Activated CD4-positive, CD25-positive, alpha-beta regulatory T cell treated with anti-CD3 and anti-CD28 coated beads, Interleukin-2, amount 50 U/mL, for 16 hours (primary cell): Measurements from ENCODE around the gene EVA1C.
"Not testable (repeated sequence)": the region's sequence is repeated elsewhere in the genome, so short reads cannot be mapped to it uniquely, and the experiment has no call there.

Source experiments
- DNase-seq: peaks from one replicate; pipeline ENCODE4 v3.0.0-alpha.2; 2020; ENCODE audit warnings: low read depth, low spot score

EVA1C gene

DNA sequence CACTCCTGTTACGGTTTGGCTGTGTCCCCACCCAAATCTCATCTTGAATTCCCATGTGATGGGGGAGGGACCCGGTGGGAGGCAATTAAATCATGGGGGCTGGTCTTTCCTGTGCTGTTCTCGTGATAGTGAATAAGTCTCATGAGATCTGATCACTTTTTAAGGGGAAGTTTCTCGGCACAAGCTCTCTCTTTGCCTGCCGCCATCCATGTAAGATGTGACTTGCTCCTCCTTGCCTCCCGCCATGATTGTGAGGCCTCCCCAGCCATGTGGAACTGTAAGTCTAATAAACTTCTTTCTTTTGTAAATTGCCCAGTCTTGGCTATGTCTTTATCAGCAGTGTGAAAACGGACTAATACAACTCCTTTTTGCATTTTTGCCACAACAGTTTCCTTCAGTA is 118.3 kb downstream of the EVA1C start:
- DNase-seq = not testable (repeated sequence)

DNA sequence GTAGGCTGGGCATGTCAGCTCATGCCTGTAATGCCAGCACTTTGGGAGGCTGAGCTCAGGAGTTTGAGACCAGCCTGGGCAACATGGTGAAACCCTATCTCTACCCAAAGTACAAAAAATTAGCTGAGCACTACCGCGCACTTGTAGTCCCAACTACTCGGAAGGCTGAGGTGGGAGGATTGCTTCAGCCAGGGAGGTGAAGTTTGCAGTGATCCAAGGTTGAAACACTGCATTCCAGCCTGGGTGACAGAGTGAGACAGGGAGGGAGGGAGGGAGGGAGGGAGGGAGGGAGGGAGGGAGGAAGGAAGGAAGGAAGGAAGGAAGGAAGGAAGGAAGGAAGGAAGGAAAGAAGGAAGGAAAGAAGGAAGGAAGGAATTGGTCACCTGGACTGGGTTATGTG is 119.1 kb downstream of the EVA1C start:
- DNase-seq = not testable (repeated sequence)

DNA sequence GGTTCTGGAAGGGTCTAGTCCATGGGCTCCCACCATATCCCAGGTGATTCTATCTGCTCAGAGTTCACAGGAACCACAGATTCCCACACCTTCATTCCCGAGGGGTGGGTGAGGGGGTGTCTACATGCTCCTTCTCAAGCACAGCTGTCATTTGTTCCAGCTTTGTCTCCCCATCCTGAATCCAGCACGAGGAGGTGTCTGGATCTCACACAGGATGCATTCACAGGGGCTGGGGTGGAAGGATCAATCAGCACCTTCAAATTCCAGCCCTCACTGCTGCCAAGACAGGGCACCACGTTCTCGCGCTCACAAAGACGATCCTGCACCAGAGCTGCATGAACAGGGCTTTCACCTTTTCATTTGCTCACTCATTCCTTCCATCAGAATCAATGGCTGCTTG is 120.1 kb downstream of the EVA1C start:
- DNase-seq = no peak

DNA sequence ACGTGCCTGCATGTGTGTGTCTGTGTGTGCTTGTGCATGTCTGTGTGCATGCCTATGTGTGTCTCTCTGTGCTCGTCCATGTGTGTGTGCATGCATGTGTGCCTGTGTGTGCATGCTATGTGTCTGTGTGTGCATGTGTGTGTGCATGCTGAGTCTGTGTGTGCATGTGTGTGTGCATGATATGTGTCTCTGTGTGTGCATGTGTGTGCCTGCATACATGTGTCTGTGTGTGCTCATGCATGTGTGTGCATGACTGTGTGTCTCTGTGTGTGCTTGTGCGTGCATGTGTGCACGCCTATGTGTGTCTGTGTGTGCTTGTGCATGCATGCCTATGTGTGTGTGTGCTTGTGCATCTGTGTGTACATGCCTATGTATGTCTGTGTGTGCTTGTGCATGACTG is 120.5 kb downstream of the EVA1C start:
- no peak for DNase-seq

DNA sequence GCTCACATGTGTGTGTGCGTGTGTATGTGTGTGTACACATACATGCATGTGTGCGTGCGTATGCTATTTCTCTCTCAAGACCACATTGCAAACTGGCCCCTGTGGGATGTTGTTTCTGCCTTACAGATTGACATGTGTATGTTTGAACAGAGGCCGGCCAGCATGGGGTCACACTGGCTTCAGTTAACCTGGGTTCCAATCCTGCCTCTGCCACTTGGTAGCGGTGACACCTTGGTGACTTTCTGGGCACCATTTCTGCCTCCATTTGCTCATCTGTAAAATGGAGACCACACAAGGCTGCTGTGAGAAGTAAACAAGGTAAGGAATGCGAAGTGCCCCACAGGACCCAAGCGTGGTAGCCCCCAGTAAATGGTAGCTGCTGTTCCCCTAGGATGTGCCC is 121.1 kb downstream of the EVA1C start:
- DNase-seq = no peak

DNA sequence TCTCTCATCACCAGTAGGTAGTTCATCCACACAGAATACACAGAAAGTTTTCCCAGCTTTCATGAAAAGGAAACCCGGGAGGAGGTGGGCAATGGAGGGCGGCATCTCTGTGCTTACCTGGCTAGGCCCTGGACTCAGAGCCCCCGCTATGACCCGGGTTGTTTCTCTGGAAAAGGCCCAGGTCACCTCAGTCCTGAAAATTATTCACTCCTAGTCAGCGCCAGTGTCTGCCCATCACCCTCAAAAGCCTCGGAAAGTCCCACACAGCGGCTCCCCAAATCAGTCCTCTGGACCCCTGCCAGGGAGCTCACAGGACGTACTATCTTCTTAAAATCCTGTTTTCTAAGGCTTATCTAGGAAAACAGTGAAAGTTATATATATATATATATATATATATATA is 121.6 kb downstream of the EVA1C start:
- DNase-seq = no peak

DNA sequence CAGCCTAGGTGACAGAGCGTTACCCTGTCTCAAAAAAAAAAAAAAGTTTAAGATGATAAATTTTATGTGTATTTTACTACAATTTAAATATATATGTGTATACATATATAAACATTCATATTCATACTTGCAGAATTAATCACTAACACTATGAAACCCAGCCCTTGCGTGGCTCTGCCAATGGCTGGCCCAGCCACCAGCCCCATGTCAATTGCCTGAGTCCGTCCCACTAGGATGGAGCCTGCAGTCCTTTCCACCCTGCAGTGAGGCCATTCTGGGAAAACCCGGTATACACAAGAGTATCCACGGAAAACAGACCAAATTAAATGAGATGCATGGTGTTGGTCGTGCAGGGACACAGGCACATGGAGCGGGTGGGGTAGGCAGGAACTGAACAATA is 123.1 kb downstream of the EVA1C start:
- no peak for DNase-seq

DNA sequence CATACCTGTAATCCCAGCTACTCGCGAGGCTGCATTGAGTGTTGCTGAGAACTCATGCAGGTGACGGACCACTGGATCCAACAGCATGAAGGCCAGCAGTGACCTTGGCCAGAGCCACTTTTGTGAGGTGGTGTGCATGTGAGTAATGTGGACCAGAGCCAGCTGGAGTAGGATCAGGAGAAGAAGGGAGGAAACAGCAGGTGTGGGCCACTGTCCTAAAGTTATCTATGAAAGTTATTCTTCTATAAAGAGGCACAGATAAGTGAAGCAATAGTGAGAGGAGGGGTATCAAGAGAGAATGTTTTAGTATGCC is 125.0 kb downstream of the EVA1C start:
- no peak for DNase-seq

DNA sequence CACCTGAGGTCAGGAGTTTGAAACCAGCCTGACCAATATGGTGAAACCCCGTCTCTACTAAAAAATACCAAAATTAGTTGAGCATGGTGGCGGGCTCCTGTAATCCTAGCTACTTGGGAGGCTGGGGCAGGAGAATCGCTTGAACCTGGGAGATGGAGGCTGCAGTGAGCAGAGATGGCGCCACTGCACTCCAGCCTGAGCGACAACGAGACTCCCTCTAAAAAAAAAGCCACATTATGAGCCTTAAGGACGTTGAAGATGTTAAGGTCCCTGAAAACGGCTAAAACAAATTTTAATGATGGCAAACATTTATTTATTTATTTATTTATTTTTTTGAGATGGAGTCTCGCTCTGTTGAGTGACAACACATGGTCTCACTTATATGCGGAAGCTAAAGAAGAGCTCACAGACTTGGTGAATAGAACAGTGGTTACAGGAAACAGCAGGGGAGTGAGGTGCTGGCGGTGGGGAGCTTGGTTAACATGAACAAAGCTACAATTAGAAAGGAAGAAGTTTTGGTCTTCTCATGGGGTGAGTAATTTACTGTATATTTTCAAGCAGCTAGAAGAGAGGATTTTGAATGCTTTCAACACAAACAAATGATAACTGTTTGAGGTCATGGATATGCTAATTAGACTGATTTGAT is 125.8 kb downstream of the EVA1C start:
- DNase-seq = no peak

DNA sequence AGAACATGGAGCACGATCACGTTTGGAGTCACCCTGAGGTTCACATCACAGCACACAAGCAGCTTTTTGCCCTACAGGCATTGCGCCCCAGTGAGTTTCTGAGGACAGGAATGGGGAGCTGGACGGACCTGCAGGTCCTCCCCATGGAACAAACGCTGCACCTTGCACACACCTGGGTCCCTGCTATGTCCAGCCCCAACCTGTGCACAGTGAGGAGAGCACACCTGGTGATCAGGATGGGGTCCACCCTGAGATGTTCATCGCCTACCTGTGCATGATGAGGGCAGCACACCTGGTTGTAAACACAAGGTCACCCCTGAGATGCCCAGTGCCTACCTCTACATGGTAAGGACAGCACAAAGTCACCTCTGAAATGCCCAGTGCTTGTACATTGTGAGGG is 126.9 kb downstream of the EVA1C start:
- DNase-seq = no peak

DNA sequence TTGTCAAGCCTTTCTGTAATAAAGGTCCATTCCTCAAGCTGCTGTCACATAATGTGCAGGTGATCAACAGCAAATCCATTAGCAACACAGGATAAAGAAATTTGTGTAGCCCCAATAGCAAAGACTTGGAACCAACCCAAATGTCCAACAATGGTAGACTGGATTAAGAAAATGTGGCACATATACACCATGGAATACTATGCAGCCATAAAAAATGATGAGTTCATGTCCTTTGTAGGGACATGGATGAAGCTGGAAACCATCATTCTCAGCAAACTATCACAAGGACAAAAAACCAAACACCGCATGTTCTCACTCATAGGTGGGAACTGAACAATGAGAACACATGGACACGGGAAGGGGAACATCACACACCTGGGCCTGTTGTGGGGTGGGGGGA is 130.6 kb downstream of the EVA1C start:
- DNase-seq = not testable (repeated sequence)

DNA sequence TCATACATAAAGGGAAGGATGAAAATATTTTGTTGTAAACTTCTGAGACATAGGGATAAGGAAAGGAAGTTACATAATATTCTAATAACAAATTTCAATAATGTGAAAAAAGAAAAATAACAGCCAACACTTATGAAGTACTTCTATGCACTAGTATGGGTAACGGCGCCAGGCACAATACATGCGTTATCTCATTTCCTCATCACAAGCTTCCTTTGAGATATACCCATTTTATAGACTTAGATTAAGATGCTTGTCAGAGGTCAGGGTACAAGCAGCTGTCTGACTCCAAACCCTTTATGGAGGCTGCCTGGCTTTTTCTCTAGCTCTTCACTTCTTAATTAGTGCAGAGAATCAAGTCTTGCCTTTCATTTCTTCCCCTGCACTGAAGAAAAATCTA is 131.5 kb downstream of the EVA1C start:
- DNase-seq = no peak

DNA sequence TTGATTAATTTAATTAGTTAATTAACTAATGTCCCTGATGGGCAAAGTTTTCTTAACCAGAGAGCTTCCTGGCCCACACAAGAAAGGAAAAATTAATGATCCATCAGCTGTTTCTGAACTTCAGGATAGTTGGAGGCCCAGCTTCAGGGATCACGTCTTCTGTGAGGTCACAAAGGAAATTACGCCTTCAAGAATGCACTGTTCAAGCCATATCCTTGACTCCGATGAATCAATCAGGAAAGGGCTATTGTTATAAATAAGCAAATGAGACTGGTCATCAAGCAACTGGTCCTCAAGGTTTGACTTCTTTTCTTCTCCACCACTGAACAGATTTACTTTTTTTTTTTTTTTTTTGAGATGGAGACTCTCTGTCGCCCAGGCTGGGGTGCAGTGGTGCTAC is 132.2 kb downstream of the EVA1C start:
- DNase-seq = no peak

DNA sequence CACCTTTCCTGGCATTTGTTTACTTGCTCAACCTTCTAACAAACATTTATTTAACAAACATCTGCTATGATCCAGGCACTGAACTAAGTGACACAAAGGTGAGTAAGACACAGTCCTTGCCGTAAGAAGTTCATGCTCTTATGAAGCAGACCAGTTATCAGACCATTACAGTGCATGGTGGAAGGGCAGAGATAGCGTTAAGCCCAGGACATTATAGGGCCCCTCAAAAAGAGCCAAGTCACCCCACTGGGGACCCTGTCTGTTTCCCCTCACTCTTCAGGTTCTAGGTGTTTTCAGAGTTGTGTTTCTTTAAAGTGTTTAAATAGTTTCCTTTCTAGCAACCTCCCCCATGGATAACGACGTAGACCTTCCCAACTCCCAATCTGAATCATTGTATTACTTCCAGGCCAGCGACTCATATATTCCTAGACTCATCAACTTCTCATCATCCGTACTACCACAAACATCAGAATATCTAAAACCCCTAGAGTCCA is 133.5 kb downstream of the EVA1C start:
- no peak for DNase-seq

DNA sequence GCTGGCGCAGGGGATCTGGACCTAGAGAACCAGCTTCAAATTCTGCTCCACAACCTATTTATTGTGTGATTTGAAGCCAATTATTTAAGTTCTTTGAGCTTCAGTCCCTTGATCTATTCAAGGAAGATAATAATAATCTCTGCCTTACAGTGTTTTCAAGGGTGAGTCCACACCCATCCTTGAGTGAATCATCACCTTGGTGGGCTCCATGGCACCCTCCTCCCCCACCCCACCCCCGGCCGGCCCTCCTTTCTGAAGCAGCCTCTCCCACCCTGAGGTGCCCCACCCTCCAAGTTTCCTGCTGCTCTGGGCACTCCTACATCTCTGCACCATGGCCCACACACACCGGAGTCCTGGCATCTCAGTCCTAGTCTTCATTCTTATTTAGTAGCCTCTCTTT is 134.5 kb downstream of the EVA1C start:
- no peak for DNase-seq

DNA sequence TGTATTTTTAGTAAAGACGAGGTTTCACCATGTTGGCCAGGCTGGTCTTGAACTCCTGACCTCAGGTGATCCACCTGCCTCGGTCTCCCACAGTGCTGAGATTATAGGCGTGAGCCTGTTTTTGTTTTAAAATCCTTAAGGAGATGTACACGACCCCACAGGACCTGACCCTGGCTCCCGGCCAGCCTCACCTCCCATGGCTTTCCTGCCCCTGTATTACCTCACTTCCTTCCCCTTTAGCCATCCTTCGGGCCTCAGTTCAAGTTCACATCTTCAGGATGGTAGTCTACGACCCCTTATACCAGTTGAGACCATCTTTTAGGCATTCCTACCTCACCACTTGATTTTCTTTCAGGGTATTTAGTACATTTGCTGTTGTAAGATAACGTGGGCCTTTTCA is 136.5 kb downstream of the EVA1C start:
- DNase-seq = no peak

DNA sequence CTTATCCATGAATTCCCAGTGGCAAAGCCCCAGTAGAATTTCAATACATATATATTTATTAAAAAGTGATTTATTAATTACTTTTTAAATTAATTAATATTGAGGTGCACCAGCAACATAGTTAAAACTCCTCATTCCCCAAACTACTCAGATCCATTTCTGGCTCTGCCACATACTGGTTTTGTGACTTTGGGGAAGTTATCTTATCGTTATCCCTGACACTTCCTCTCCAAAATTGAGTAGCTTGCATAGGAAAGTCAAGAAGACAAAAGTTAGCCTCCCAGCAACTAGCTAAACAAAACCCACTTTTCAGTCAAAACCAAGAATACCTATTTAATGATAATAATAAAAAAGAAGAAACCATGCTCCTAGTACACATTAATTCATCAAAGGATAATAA is 136.9 kb downstream of the EVA1C start:
- DNase-seq = no peak

DNA sequence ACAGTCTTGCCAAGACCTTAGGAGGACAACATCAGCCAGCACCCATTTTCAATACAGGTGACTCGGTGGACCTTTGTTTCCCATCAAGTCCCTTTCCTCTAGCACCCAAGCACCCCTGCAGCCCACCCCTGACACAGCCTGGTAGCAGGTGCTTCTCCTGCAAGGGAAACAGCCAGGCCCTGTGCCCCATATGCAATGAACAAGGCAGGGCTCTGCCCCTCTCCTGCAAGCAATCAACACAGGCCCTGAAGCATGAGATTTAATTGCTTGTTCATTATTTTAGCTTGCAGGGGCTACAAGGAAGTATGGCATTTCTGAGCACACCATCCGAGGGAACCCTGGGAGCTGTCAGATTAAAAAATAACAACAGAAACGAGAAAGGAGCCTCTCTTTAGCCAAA is 137.4 kb downstream of the EVA1C start:
- DNase-seq = no peak

DNA sequence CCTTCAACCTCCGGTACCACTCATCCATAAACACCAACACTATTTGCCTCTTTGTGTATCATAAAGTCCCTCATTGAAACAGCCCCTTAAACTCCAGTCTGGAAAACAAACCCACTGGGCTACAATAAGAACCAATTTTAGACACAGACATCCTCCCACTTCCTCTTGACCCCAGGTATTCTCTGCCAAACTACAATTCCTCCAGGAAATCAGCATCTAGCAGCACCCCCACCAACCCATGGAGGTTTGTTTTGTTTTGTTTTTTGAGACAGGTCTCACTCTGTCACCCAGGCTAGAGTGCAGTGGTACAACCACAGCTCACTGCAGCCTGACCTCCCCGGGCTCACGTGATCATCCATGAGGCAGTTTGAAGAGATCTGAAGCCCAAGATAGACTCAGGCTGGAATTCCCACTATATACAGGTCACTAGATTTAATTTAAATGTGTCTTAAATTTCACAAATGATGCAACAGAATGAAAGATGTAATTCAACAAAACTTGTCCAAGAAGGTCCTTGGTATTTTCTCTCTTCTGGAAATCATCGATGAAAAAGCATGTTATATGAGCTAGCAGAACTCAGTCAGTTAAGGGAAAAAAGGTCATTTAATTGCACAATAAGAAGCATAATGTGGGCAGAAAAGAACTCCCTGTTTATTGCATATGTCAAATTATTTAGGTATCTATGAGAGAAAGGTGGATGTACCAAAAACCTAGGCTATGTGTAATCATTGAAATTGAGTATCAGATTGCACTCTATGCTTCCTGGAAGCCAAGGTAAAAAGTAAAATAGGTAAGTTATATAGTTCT is 142.5 kb downstream of the EVA1C start:
- DNase-seq = no peak

DNA sequence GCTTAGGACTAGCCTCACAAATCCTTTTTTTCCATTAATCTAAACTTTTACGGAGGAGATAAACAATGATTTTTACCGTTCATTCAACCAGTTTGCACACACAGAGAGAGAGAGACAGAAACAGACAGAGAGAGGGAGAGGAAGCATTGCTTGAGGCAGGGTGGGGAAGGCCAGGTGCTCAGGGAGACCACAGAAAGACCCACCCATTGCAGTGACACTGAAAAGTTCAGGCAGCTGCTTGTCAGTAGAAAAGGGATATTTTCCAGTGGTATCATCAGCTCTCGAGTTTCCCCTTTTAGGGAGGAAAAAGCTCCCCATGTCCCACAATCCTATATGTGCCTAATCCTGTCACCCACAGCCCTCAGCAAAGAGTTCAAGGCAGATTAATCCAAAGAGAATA is 145.6 kb downstream of the EVA1C start:
- no peak for DNase-seq

DNA sequence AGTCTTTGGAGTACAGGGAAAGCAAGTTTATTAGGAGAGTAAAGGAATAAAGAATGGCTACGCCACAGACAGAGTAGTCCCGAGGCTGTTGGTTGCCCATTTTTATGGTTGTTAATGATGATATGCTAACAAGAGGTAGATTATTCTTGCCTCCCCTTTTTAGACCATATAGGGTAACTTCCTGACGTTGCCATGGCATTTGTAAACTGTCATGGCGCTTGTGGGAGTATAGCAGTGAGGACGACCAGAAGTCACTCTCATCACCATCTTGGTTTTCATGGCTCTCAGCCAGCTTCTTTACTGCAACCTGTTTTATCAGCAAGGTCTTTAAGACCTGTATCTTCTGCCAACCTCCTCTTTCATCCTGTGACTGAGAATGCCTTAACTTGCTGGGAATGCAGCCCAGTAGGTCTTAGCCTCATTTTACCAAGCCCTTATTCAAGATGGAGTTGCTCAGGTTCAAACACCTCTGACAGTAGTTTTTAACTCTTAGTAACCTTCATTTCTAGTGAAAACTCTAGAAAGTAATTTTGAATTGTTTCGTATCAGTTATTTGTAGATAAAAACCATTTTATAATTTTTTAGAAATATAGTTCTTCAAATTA is 146.6 kb downstream of the EVA1C start:
- no peak for DNase-seq

DNA sequence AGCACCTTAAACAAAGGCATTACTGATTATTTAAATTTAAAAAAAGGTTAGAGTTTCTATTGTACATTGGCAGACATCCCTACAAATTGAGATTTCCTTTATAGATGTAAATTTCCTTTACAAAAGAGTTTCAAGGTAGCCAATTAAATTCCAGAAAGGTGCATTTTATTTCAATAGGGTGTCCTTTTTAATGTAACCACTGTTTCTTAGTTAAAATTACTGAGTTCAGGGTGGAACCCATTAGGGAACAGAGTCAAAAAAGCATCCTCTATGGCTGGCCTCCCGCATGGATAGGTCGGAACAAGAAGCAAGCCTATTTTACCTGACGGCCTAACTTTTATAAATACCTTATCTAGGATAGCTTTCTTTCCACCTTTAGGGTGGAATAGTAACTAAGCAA is 148.4 kb downstream of the EVA1C start:
- no peak for DNase-seq

DNA sequence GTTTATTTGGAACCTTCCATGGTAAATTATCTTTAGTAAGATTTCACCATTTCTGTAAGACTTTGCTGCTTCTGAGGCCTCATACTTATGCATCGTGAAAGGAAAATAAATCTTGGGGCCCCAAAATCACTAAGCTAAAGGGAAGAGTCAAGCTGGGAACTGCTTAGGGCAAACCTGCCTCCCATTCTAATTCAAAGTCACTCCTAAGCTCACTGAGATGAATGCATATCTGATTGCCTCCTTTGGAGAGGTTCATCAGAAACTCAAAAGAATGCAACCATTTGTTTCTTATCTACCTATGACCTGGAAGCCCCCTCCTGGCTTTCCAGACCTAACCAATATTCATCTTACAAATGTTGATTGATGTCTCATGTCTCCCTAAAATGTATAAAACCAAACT is 149.0 kb downstream of the EVA1C start:
- DNase-seq = not testable (repeated sequence)
